ENCODE measurements around the gene TAX1BP1. TPM values are rescaled to one million over a fixed set of nuclear protein-coding genes. Genes with fewer than 3 reads are reported as not detected.

The TAX1BP1 gene
- total and polyA plus RNA-seq, 2 donors (not counting 3 experiments of a cell fraction or from before 2014, with no cell fraction given), result 77.7 to 93.2 TPM

GRCh38 chr7:27751888-27752660, 12.1 kb downstream of the TAX1BP1 start:
- Histone ChIP-seq H3K4me2 (ENCODE audit: insufficient read depth, low read length) (no peak overlapping the region), H3K9me3 (replicated peaks; ENCODE audit: control insufficient read depth, insufficient read depth, low read length) (no peaks in the 10 kb centered on the region), H3K27ac (ENCODE audit: insufficient read depth, low read depth, low read length) (no peak overlapping the region), H2AFZ (ENCODE audit: low read depth, low read length) (no peak overlapping the region), H4K20me1 (replicated peaks; ENCODE audit: control insufficient read depth, extremely low read depth, insufficient read depth, low read length) (peaks cover 1% of the 10 kb centered on the region), H3K4me3 (replicated peaks in 1 of 3; ENCODE audit: insufficient read depth in 1 of 3, low read depth in 1 of 3, low read length in 3 of 3) (no peak overlapping the region), H3K4me1 (ENCODE audit: control insufficient read depth, extremely low read depth, insufficient read depth, low read length) (no peaks in the 10 kb centered on the region), H3K79me2 (ENCODE audit: control insufficient read depth, insufficient read depth, low read length) (peaks cover 10% of the 10 kb centered on the region), H3K9me1 (replicated peaks; ENCODE audit: control insufficient read depth, extremely low read depth, insufficient read depth, low read length) (no peaks in the 10 kb centered on the region), H3K36me3 (ENCODE audit: control insufficient read depth in 2 of 2, extremely low read depth in 1 of 2, insufficient read depth in 2 of 2, low read length in 2 of 2) (peaks cover 1 to 15% of the 10 kb centered on the region in 2 experiments), H3K27me3 (ENCODE audit: control insufficient read depth in 2 of 2, insufficient read depth in 2 of 2, low read length in 2 of 2) (no peaks in the 10 kb centered on the region), H3K9ac (replicated peaks; ENCODE audit: extremely low read depth, insufficient read depth, low read length) (no peak overlapping the region)
- intact Hi-C loops (cut with micrococcal nuclease), result no loop called here
- no peak for DNase-seq (ENCODE audit: low read depth, low spot score)
- dilution Hi-C loops (cut with MboI; ENCODE audit: extremely low pct_ligation_motif_present, low sequenced_read_pairs), result no loop called here
- CTCF ChIA-PET, result interaction anchor here (2.6 kb wide), 1 partner anchor 23 kb away, joined by 16 read pairs; no protein-coding TSS in a partner anchor
- POLR2A ChIA-PET, result no interaction called here
- no TSS peak for BruUV-seq (replicated peaks)
- TF ChIP-seq JUN (IDR thresholded peaks at IDR 0.05; ENCODE audit: borderline replicate concordance, insufficient read depth, insufficient read length, low read depth) (no peak), MAX (IDR thresholded peaks at IDR 0.05; ENCODE audit: insufficient read depth, insufficient read length) (no peak), MYC (IDR thresholded peaks at IDR 0.05; ENCODE audit: low read depth, low read length) (no peak), CTCF (IDR thresholded peaks at IDR 0.05; ENCODE audit: extremely low read depth in 1 of 2, insufficient read depth in 1 of 2, low read depth in 1 of 2, low read length in 2 of 2) (no peak), POLR2AphosphoS5 (IDR thresholded peaks at IDR 0.05; ENCODE audit: insufficient read depth, low read depth, low read length) (no peak), GATA2 (IDR thresholded peaks at IDR 0.05; ENCODE audit: insufficient read depth, insufficient read length, low read depth, low read length) (no peak), POLR2A (IDR thresholded peaks at IDR 0.05; ENCODE audit: low read depth, low read length) (no peak), EZH2 (IDR thresholded peaks at IDR 0.05; ENCODE audit: borderline replicate concordance, low read depth, low read length, severe bottlenecking) (no peak), FOS (IDR thresholded peaks at IDR 0.05; ENCODE audit: borderline replicate concordance, insufficient read depth, low read length) (no peak)
- no peak for FAIRE-seq

All from endothelial cell of umbilical vein (primary cell).